Measurements from ENCODE around the gene AUTS2.

The AUTS2 gene

DNA sequence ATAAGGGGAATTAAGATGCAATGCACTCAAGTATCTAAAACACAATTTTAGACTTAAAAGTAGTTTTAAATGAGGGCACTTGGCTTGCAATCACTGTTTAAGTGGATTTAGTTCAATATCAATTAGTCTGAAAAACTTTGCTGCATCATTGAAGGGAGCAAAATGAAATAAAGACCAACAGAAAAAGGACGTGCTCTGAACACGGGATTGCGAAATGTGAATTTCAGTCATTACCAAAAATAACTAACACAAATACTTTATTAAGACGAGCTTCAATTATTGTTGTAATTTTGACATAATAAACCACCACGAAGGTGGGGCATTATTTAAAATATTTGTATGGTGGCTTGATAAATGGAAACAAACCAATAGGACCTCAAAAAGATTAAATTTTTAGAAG, 1171.9 kb downstream of the AUTS2 start (continued):
- TF ChIP-seq KLF17 (tag by site-specific recombination; IDR thresholded peaks at IDR 0.05): no peak
- TF ChIP-seq ZBTB8A (tag by site-specific recombination; IDR thresholded peaks at IDR 0.05): no peak
- TF ChIP-seq KLF8 (tag by site-specific recombination; IDR thresholded peaks at IDR 0.05): no peak
- no peak for TF ChIP-seq TRIM28 (IDR thresholded peaks at IDR 0.05; ENCODE audit: borderline replicate concordance, low read length)

DNA sequence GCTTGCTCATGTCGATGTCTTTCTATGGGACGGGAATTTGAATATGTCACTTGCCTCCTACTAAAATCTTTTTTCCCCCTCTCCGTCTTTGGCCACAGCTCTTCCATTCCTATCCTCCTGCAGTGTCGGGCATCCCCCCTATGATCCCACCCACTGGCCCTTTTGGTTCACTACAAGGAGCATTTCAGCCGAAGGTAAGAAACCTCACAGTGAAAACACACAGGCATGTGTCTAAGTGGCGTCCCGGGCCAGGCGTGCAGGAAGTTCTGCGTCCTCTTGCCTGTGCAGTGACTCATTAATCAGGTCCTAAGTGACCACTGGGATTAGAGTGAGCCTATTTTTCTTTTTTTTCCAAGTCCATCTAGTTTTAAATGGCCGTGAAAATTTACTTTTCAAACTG, 1173.2 kb downstream of the AUTS2 start:
- no peaks in the 10 kb centered on the region for H3K9me3 ChIP-seq (ENCODE audit: control insufficient read depth, insufficient read depth, low read depth, low read length)
- no peaks in the 10 kb centered on the region for H3K4me1 ChIP-seq (ENCODE audit: control insufficient read depth, insufficient read depth, low read length)
- no peak overlapping the region for H3K4me3 ChIP-seq (ENCODE audit: low read depth, low read length)
- TF ChIP-seq ZNF404 (tag by site-specific recombination; IDR thresholded peaks at IDR 0.05): no peak
- no peak for TF ChIP-seq HIC1 (tag by site-specific recombination; IDR thresholded peaks at IDR 0.05)
- POLR2A ChIA-PET: no interaction called here
- peaks cover 16 to 75% of the 10 kb centered on the region in 2 experiments for H3K36me3 ChIP-seq (ENCODE audit: control insufficient read depth in 2 of 2, insufficient read depth in 1 of 2, low read length in 2 of 2)
- CTCF ChIA-PET: interaction anchor here (0.6 kb wide), 1 partner anchor 1265 kb away, joined by 3 read pairs; no protein-coding TSS in a partner anchor
- H3K27ac ChIP-seq (ENCODE audit: extremely low read depth, low read depth, low read length): no peak overlapping the region

- H3K4me1 ChIP-seq (ENCODE audit: control insufficient read depth, insufficient read depth, low read length): no peaks in the 10 kb centered on the region
- no peaks in the 10 kb centered on the region for H3K9me3 ChIP-seq (ENCODE audit: control insufficient read depth, insufficient read depth, low read depth, low read length)
- ChIA-PET POLR2A (no interaction called here), CTCF (interaction anchor here (0.8 kb wide), 1 partner anchor 14 kb away, joined by 5 read pairs; no protein-coding TSS in a partner anchor)
- H3K27ac ChIP-seq (ENCODE audit: extremely low read depth, low read depth, low read length): no peak overlapping the region
- H3K4me3 ChIP-seq (ENCODE audit: low read depth, low read length): no peak overlapping the region
- H3K36me3 ChIP-seq (ENCODE audit: control insufficient read depth in 2 of 2, insufficient read depth in 1 of 2, low read length in 2 of 2): peaks cover 17 to 78% of the 10 kb centered on the region in 2 experiments
- TF ChIP-seq ZNF2 (tag by site-specific recombination; IDR thresholded peaks at IDR 0.05) (no peak), HOXC10 (CRISPR knock-in tag; IDR thresholded peaks at IDR 0.05) (no peak), KLF1 (tag by site-specific recombination; IDR thresholded peaks at IDR 0.05) (no peak), ZNF768 (tag by site-specific recombination; IDR thresholded peaks at IDR 0.05) (no peak), ZNF623 (tag by site-specific recombination; IDR thresholded peaks at IDR 0.05) (no peak), ZNF785 (tag by site-specific recombination; IDR thresholded peaks at IDR 0.05) (no peak), PRDM4 (tag by site-specific recombination; IDR thresholded peaks at IDR 0.05) (no peak), WT1 (tag by site-specific recombination; IDR thresholded peaks at IDR 0.05) (no peak), ZNF776 (tag by site-specific recombination; IDR thresholded peaks at IDR 0.05; ENCODE audit: borderline replicate concordance) (no peak), HOXD13 (CRISPR knock-in tag; IDR thresholded peaks at IDR 0.05; ENCODE audit: borderline replicate concordance) (no peak), ZNF670 (tag by site-specific recombination; IDR thresholded peaks at IDR 0.05; ENCODE audit: low read depth) (no peak), ZNF26 (tag by site-specific recombination; IDR thresholded peaks at IDR 0.05) (no peak), MYNN (tag by site-specific recombination; IDR thresholded peaks at IDR 0.05; ENCODE audit: borderline replicate concordance) (no peak), GLIS1 (tag by site-specific recombination; IDR thresholded peaks at IDR 0.05) (no peak), ZIC2 (tag by site-specific recombination; IDR thresholded peaks at IDR 0.05) (no peak), ZNF791 (tag by site-specific recombination; IDR thresholded peaks at IDR 0.05) (no peak)
- TF ChIP-seq, protein P1, sequence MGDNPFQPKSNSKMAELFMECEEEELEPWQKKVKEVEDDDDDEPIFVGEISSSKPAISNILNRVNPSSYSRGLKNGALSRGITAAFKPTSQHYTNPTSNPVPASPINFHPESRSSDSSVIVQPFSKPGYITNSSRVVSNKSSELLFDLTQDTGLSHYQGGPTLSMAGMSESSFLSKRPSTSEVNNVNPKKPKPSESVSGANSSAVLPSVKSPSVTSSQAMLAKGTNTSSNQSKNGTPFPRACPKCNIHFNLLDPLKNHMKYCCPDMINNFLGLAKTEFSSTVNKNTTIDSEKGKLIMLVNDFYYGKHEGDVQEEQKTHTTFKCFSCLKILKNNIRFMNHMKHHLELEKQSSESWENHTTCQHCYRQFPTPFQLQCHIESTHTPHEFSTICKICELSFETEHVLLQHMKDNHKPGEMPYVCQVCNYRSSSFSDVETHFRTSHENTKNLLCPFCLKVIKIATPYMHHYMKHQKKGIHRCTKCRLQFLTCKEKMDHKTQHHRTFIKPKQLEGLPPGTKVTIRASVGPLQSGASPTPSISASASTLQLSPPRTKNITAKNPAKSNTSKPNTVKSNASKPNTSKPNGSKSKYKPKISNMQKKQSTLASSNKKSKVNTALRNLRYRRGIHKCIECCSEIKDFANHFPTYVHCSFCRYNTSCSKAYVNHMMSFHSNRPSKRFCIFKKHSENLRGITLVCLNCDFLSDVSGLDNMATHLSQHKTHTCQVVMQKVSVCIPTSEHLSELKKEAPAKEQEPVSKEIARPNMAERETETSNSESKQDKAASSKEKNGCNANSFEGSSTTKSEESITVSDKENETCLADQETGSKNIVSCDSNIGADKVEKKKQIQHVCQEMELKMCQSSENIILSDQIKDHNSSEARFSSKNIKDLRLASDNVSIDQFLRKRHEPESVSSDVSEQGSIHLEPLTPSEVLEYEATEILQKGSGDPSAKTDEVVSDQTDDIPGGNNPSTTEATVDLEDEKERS (tag by site-specific recombination; IDR thresholded peaks at IDR 0.05): no peak
- TF ChIP-seq, protein P2, sequence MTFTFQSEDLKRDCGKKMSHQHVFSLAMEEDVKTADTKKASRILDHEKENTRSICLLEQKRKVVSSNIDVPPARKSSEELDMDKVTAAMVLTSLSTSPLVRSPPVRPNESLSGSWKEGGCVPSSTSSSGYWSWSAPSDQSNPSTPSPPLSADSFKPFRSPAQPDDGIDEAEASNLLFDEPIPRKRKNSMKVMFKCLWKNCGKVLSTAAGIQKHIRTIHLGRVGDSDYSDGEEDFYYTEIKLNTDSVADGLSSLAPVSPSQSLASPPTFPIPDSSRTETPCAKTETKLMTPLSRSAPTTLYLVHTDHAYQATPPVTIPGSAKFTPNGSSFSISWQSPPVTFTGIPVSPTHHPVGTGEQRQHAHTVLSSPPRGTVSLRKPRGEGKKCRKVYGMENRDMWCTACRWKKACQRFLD (tag by site-specific recombination; IDR thresholded peaks at IDR 0.05): no peak
Measured at GRCh38 chr7:70772891-70773290, 1174.6 kb downstream of the AUTS2 start.
